T-helper 22 cell (primary cell): ENCODE measurements around the gene GRIK1.

ENCODE experiments used
- DNase-seq: peaks from one replicate; pipeline ENCODE4 v3.0.0-alpha.2; 2020; ENCODE audit warnings: low read depth

The GRIK1 gene

DNA sequence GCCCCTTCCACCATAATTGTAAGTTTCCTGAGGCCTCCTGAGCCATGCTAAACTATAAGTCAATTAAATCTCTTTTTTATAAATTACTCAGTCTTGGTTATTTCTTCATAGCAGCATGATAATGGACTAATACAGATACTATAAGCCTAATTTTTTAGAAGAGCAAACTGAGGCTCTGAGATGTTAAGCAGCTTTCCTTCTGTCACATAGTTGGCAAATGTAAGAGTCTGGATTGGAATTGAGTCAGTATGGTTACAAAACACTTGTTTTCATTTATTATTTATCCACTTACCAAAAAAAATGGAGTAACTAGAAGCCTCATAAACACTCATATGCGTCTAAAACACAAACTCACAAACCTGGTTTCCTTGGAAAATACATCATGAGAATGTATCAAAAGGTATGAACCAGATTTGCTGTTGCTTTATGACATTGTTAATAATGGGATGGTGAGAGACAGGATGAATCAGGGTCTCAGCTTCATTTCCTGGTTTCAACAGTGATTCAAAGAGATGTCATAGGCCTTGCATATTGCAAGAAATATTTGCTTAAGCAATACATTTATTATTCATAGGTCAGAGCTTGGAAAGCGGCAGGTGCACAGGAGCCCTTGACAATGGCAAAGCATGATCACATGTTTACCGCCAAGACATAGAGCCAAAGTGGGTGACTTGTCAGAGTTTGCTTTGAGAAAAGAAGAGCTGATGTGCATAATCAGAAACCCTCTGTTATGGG, 221.5 kb downstream of the GRIK1 start:
- DNase-seq: no peak

DNA sequence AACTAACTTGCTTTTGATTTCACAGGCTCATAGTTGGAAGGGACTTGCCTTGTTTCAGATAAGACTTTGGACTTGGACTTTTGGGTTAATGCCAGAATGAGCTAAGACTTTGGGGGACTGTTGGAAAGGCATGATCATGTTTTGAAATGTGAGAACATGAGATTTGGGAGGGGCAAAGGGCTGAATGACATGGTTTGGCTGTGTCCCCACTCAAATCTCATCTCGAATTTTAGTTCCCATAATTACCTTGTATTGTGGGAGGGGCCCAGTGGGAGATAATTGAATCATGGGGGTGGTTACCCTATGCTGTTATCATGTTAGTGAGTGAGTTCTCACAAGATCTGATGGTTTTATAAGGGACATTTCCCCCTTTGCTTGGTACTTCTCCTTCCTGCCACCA, 222.1 kb downstream of the GRIK1 start:
- DNase-seq: no peak

DNA sequence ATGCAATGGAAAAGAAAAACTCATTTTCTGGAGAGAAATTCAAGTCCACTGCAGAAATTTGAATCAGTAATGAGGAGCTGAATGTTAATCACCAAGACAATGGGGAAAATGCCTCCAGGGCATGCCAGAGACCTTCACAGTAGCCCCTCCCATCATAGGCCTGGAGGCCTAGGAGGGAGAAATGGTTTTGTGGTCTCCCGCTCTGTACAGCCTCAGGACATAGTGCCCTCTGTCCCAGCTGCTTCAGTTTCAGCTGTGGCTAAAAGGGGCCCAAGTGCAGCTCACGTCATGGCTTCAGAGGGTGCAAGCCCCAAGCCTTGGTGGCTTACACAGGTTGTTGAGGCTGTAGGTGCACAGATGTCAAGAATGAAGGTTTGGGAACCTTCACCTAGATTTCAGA, 223.0 kb downstream of the GRIK1 start:
- no peak for DNase-seq

DNA sequence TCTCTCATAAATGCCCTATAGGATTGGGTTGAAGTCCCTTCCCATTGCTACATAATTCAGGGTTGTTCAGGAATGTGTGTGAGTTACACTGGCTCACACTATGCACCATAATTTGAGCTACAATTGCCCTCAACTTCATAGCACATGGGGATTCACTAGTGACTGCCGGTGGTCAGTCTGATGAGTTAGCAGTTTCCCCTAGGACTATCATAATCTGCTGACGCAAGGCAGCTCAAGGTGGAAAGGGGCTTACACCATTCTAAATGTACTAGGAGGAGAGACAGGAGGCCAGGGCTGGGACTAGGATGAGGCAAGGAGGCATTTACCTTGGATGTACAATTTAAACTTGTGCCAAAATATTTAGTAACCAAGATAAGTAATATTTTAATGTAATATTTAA, 224.7 kb downstream of the GRIK1 start:
- no peak for DNase-seq

DNA sequence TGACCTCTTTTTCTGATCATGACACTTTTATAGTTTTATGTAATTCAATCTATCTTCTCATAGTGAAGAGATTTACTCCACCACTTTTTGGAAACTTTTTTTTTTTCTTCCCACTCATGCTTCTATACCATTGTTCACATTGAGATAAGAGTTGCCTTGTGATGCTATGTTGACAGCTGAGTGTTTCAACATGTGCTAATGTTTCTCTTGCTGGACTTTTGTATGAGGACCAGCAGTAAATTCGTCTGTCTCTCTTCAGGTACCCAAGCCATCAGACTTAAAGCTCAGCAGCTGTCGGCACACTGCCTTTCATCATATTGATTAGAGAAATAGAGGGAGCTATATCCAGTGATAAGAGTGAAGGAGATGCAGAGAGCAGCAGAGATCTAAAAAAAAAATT, 227.0 kb downstream of the GRIK1 start:
- DNase-seq: no peak

DNA sequence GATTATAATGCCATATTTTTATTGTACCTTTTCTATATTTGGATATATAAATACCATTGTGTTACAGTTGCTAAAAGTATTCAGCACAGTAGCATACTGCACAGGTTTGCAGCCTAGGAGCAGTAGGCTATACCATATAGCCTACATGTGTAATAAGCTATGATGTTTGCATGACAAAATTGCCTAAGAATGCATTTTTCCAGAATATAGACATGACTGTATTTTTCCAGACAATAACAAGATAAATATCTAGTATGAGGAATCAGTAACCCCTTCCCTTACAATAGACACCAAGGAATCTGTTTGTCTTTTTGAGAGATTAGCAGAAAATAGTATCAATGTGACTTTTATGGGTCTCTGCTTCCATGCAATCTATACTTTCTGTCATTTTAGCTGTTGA, 228.6 kb downstream of the GRIK1 start:
- DNase-seq: no peak

DNA sequence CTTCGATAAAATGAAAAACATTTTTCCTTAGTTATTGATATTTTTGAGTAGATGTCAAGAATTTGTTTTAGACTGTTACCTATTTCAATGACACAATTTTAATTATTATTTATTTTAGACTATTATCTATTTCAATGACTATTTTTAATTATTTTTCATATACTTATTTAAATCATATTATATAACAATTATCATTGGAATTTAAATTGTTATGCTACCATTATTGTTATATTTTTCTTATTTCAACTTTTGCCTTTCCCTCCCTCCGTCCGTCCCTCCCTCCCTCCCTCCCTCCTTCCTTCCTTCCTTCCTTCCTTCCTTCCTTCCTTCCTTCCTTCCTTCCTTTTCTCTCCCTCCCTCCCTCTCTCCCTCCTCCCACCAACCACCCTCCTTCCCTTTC, 229.3 kb downstream of the GRIK1 start:
- DNase-seq: no peak

DNA sequence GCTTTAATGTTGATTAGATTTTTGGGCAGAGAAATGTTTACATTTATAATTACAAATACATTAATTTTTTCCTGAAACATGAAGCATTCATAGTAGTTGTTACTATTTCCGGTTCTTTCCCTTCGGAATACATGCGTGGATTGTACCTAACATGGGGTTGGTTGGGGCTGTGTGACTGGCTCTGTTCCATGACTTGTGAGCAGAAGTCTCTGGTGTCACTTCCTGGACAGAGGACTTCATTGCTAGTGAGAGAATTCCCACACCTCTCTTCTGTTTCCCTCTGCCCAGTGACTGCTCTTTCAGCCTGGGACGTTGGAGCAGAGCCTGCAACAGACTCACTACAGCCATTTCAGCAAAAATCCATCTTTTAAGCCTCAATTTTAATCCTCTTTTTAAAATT, 231.4 kb downstream of the GRIK1 start:
- DNase-seq: no peak

DNA sequence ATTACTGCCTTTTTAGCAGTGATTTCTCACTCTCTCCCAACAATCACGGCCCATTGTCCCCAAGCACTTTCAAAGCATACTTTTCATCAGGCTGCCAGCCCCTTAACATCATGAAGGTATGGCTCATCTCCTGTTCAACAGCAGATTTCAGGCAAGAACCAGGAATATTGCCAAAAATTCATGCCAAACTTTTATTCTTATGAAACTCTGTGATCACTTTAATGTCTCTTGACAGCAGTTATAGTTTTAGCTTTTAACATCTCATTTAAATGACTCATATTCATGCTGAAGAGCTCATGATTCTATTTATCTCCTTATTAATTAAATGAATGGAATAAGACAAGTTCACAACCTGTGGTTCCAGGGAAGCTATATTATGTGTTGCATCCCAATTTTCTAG, 235.1 kb downstream of the GRIK1 start:
- no peak for DNase-seq

DNA sequence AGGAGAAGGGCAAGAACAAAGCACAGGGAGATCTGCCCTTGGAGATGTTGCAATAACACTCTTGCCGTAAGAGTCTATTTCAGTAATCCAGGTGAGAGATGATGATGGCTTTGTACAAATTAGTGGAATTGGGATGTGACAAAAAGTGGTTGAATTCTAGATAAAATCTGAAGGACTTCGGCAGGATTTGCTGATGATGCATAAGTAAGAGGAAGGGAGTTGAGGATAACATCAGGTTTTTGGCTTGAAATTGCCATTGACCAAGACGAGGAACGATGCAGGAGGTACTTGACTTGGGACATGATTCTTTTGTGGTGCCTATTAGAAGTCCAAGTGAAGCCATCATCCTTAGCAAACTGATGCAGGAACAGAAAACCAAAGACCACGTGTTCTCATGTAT, 238.1 kb downstream of the GRIK1 start:
- no peak for DNase-seq

DNA sequence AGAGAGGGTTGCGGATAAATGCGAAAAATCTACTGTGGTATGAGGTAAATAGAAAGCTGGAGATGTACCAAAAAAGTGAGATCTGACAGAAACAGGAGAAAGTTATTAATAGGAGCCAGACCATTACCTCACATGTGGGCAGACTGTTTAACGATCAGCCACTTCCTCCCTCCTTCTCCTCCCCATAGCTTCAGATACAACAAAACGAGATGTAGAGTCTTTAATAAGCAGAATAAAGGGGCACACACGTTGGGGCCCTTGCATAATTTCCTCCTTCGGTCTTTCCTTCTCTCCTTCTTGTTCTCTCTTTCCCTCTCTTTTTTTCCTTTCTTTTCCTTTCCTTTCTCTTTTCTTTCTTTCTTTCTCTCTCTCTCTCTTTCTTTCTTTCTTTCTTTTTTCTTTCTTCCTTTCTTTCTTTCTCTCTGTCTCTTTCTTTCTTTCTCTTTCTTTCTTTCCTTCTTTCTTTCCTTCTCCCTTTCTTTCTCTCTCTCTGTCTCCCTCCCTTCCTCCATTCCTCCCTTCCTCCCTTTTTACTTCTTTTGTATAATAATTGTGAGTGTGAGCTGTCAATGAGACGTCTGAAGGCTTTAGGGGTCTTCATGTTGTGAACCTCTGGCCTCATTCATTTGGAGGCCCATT, 242.1 kb downstream of the GRIK1 start:
- DNase-seq: no peak

DNA sequence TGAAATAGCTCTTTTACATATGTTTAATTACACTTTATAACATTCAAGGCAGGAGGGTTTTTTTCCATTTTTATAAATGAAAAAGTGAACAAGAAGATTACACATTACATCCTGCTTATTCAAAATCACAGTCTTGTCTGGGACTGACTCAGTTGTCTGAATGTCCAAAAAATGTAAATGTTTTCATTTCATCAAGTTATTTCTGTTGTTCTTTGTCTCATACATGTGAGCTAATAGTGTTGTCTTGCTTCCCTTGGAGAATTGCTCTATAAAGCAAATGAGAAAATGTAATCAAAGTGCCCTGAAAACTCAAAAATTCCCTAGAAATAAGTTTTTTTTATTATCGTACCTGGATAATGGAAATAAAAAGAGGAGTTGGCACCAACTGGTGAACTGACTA, 242.9 kb downstream of the GRIK1 start:
- DNase-seq: no peak

DNA sequence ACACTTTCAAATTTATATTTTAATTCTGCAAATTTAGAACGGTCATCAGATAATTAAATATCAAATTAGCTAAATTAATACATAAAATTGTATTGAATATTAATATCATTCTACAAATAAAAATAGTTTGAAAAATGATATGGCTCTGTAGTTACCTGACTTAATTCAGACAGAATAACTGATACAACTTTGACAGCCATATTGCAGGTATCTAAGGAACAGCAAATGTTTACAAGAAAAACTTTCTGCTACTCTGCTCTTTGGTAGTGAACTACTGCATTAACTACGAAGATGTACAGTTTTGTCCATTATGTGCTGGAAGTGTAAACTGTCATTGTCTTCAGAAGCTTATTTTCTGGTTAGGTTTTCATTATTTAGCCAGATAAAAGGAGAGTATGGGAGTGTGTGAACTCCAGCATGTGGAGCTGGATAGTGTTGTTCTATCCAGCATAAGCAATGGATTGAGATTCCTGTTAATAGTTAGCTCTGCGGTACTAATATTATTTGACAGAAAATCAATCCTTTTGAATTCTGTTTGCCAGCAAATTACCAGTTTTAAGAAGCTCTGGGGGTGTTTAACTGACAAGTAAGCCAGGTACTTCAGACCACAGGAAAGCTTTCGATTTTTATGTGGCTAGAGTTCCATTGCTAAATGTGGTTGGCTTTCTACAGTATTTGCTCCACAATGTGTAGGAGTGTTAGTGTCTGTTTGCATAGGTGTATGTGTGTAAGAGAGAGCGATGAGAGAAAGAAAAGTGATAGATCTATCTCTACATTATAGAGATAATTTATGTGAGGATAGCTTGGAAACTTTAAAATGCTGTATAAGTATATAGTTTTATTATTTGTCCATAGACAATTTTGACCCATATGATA, 247.9 kb downstream of the GRIK1 start:
- DNase-seq: no peak

DNA sequence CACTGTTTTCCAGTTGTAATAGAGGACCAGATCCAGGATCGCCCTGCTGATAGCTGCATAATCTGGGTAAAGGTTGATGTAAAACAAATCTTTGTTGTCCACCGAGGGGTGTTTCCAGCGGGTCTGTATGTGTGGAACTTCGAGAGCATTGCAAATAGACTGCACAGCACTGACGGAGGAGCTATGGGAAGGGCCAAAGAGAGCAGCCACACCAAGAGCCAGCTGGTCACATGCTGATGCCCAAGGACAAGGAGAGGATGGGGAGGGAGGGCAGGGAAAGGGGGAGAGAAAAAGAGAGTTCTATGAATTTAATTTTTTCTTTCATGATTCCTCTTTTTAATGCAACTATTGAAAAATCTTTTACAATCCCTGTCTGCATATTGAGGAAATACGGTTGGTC, 250.0 kb downstream of the GRIK1 start:
- no peak for DNase-seq

DNA sequence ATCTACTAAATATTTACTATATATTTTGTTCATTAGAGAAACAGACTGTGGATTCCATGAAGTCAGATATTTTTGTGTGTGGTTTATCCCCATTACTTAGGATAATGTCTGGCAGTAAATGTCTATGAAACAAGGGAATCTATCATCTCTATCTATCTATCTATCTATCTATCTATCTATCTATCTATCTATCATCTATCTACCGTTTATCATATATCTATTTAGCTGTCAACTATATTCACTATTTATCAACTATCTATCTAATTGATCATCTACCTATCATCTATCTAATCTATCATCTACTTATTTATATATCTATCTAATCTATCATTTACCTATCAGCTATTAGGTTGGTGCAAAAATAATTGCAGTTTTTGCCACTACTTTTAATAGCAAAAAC, 255.7 kb downstream of the GRIK1 start:
- DNase-seq: no peak

DNA sequence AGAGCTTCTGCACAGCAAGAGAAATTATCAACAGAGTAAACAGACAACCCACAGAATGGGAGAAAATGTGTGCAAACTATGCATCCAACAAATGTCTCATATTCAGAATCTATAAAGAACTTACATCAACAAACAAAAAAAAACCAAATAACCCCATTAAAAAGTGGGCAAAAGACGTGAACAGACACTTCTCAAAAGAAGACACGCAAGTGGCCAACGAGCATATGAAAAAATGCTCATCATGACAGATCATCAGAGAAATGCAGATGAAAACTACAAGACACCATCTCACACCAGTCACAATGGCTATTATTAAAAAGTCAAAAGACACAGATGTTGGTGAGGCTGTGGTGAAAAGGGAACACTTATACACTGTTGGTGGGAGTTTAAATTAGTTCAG, 257.0 kb downstream of the GRIK1 start:
- DNase-seq: no peak

DNA sequence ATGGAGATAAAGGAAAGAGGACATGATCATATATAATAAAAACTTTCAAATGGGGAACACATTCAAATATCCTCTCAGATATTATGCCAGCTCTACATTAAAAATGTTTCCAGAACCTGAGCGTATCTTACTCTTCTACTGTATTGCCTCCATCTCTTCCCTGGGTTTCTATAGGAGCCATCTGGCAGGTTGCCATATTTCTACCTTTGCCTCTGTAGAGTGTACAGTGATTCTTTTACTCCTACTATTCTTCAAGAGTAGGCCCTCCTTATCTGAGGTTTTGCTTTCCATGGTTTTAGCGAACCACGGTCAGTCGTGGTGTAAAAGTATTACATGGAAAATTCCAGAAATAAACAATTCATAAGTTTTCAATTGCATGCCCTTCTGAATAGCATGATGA, 259.5 kb downstream of the GRIK1 start:
- DNase-seq: no peak

DNA sequence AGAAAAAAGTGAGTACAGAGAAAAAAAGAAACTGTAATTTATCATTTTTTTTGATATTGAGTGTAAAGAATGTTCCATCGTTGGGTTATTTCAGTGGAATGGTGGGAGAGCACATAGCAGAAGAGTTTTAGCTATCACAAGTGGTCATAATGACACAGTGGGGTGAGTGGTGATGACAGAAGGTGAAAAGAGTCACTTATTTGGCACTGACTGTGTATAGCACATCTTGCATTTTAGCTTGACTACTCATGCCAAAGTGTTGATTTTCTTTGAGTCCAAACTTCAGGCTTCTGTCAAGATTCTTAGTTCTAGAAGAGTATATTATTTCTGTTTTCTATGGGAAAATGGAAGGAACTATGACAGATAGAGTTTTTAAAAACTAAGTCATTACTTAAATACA, 261.2 kb downstream of the GRIK1 start:
- no peak for DNase-seq

DNA sequence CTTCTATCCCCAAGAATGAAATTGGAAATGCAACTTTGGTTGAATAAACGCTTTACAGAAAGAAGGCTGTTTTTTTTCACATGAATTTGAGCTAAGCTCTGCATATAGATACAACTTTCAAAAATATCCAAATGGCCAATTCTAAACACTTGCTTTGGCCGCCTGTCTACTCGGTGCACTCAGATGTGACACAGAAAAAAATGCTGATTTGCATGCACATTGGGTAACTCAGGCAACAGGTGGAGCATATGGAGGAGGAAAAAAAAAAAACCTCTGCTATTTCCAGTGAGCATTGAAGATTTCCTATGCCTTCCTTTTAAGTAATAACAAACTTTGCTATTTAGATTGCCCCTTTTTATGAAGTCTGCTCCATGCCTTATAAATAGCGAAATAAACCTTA, 262.5 kb downstream of the GRIK1 start:
- no peak for DNase-seq

DNA sequence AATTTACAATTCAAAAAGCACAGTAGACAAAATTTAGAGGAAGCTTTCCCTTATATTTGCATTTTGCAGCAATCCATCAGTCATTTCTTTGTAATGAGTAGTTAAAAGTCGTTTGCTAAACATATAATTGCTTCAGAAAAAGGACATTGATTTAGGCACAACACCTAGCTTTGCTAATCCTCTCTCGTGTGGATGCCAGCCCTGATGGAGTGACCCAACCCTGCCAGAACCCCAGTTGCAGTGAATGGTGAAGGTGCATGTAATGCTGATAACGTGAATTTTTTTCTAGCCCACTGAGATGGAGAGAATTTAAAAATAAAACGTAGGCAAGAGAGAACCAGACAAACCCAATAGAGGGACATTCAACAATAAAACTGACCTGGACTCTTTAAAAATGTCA, 263.4 kb downstream of the GRIK1 start:
- DNase-seq: no peak

DNA sequence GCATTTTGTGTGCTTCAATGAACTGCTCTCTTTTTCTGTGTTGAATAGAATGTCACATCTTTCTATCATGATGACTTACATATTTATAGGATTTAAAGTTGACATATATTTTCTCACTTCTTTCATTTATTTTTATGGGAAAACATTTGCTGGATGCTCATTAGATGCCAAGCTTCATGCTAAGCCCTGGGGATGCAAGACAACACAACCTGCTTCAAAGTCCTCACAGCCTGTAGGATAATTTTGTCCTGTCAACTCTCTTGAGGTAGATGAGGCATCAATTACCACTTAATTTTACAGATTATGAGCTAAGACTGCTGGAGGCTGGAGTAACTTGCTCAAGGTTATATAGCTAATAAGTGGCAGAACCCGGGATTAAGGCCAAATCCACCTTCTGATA, 264.3 kb downstream of the GRIK1 start:
- no peak for DNase-seq

DNA sequence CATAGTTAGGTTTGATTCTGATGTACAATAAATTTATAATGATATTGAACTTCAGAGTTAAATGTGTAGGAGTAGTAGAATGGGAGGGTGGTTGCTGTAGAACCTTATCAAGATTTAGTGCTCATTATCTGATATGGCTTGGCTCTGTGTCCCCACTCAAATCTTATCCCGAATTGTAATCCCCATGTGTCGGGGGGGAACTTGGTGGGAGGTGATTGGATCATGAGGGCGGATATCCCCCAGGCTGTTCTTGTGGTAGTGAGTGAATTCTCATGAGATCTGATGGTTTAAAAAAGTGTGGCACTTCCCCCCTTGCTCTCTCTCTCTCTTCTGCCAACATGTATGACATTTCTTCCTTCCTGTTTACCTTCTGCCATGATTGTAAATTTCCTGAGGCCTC, 265.5 kb downstream of the GRIK1 start:
- no peak for DNase-seq

DNA sequence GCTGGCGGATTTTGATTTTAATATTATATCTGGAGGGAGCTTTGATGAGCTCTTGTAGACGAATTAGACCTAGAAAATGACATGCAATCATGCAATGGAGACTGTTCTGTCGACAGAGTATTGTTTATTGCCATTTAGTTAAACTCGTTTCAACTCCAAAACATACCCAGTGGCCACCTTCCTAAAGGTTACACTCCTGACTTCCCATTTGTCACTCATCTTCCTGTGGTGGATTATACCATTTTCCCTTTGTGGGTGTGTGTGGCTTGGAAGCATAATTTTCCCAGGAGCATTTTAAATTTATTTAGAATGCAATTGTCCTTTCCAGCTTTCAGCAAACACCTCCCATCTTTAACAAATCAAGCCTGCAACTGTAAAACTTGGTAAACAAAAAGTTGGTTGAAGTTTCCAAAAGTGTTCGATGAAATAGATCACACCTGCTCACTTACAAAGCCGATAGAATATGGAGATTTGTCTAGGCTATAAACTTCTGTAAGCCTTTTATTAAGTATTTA, 266.6 kb downstream of the GRIK1 start:
- DNase-seq: no peak
